ENCODE data around the gene OSMR.

DNA sequence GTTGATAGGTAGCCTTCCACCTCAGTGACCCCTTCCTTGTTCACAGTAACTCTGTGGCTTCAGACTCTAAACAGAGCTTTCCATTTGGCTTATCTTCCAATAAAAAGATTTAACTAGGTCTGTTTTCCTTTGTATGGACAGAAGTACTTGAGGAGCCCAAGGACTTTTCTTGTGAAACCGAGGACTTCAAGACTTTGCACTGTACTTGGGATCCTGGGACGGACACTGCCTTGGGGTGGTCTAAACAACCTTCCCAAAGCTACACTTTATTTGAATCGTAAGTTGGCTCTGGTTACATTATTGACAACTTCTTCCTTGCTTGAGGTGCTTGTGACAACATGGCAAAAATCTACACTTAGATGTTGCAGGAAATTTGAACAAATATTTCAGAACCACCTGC lies 39.4 kb downstream of the OSMR start:
- no peak for TF ChIP-seq POLR2A (IDR thresholded peaks at IDR 0.05)
- no peak for TF ChIP-seq EP300 (IDR thresholded peaks at IDR 0.05; ENCODE audit: low read depth)

Data from transverse colon (tissue), 1 donor.